DMS114 treated with DMSO at 0.1 percent for 48 hours (cell line): ENCODE data around the gene PRPSAP2.
"Not testable (repeated sequence)": the region's sequence is repeated elsewhere in the genome, so short reads cannot be mapped to it uniquely, and the experiment has no call there.

ENCODE experiments used
- DNase-seq: peaks from one replicate; lab custom pipeline; 2025; ENCODE audit not compliant: unreplicated experiment; lab: John Stamatoyannopoulos, UW

The PRPSAP2 gene, protein sequence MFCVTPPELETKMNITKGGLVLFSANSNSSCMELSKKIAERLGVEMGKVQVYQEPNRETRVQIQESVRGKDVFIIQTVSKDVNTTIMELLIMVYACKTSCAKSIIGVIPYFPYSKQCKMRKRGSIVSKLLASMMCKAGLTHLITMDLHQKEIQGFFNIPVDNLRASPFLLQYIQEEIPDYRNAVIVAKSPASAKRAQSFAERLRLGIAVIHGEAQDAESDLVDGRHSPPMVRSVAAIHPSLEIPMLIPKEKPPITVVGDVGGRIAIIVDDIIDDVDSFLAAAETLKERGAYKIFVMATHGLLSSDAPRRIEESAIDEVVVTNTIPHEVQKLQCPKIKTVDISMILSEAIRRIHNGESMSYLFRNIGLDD

GRCh38 chr17:18857864-18858566, at the start of gene PRPSAP2:
PRPSAP2 (plus strand) TSS chr17:18858131; CDS start chr17:18865834, 7,703 bp downstream.
- DNase-seq, result peak; percentile 50

DNA sequence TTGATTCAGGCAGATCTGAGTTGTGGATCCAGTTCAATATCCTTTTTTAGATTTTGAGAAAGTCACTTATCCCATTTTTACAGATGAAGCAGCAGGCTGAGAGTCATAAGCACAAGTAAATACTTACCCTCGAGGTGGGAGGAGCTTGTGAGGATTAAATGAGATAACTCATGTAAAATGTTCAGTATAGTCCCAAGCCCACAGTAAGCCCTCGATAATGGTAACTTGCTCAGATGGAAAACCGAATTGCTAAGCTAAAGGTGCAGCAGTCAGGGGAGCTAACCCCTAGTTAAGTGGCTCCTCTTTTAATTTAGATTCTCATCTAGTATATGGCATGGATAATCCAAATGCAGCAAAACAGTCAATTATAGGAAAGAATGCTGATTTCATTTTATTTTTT, 42.0 kb upstream of the PRPSAP2 start:
- DNase-seq, result not testable (repeated sequence)

- peak; percentile 1 for DNase-seq
Observed at GRCh38 chr17:18816489-18817371, 41.2 kb upstream of the PRPSAP2 start.

DNA sequence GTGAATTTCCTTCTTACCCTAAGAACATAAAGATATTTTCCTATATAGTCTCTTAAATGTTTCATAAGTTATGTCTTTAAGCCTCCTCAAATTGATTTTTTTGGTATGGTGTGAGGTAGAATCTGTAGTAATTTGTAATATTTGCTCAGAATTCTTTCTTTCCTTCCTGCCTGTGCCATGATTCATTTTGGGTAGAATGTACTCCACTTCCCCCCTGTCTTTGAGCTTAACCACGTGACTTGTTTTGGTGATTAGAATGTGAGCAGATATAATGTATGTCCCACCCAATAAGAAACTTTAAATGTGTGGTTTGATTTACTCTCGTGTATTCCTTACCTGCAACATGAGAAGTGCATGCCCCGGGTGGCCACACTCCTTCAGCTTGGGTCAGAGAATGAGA, 36.5 kb upstream of the PRPSAP2 start:
- DNase-seq, result not testable (repeated sequence)

DNA sequence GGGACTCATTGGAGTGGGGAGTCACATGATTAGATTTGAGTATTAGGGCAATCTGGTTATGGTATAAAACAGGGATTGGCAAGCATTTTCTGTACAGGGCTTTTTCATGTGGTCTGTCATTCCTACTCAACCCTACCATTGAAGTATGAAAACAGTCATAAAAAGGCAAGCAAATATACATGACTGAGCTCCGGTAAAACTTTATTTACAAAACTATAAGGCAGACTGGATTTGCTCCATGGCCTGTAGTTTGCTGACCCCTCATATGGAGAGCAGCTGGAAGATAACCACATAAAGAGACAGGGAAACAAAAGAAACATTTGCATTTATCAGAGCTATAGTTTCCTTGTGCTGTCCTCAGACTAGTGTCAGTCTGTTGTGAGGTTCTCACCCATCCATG, 30.3 kb upstream of the PRPSAP2 start:
- not testable (repeated sequence) for DNase-seq

DNA sequence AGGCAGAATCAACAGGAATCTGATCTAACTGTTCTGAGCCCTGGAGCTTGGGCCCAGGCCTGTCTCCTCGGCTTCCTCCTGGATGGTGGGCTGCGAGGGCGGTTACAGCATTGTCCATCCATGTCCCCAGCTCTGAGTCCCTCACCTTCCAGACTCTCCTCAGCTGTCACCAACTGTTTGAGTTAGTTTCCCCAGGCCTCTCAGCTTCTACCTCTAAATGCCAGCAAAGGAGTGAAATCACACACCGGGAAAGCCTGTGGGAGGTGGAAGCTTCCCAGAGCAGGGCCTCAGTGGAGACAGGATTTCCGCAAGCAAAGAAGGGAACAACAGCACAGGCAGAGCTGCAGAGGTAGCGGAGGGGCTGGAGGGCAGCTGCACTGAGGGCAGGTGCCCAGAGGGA, 9.4 kb upstream of the PRPSAP2 start:
- no peak for DNase-seq

- no peak for DNase-seq
Observed at GRCh38 chr17:18850679-18851078, 7.3 kb upstream of the PRPSAP2 start.

- no peak for DNase-seq
Observed at GRCh38 chr17:18851201-18851600, 6.7 kb upstream of the PRPSAP2 start.

DNA sequence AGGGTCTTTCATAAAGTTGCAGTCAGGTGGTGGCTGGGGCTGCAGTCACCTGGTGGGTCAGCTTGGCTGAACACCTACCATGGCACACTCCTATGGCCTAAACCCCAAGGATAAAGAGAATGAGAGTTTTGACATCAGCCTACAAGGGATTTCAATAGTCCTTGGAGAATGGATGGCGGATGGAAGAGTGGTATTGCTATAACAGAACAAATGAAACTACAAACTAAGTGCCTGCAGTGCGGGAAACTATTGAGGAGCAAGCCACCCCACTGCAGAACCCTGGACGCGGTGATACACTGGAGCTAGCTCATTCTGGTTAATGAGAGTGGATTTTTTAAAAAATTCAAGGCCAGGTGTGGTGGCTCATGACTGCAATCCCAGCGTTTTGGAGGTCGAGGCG, 3.0 kb upstream of the PRPSAP2 start:
- DNase-seq, result no peak

GRCh38 chr17:18855831-18856569, 1.9 kb upstream of the PRPSAP2 start:
- DNase-seq, result peak; percentile 55

DNA sequence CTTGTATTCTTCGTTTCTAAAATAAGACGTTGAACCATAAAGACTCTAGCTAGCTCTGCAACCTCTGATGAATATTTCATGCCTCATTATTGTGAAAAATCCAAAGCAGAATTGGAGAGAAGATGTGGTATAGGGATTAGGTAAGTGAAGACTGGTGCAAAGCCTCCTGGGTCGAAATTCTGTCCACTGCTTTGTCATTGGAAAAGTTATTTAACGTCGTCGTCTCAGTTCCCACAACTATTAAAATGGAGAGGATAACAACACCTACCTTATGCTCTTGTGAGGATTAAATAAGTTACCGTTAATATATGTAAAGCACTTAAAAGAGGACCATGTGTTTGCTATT, 1.4 kb upstream of the PRPSAP2 start:
- DNase-seq, result no peak

- no peak for DNase-seq
Observed at GRCh38 chr17:18858567-18859245, 775 bp downstream of the PRPSAP2 start.

DNA sequence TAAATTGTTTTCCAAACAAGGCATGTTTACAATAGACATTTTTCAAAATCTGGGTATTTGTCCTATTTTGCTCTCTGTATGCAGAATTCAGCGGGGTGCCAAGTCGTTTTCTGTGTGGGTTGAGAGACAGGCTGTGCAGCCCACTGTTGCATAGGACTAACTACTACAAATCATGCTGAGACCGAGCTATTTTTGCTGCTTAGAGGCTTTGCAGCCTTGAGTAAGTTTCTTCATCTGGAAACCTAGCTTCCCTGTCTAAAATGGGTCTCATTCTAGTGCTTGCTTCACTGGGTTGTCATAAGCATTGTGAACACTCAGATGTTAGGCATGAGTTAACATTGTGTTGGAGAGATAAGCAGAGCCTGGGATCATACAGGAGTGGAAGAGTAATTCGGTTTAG, 1.3 kb downstream of the PRPSAP2 start:
- DNase-seq, result no peak

DNA sequence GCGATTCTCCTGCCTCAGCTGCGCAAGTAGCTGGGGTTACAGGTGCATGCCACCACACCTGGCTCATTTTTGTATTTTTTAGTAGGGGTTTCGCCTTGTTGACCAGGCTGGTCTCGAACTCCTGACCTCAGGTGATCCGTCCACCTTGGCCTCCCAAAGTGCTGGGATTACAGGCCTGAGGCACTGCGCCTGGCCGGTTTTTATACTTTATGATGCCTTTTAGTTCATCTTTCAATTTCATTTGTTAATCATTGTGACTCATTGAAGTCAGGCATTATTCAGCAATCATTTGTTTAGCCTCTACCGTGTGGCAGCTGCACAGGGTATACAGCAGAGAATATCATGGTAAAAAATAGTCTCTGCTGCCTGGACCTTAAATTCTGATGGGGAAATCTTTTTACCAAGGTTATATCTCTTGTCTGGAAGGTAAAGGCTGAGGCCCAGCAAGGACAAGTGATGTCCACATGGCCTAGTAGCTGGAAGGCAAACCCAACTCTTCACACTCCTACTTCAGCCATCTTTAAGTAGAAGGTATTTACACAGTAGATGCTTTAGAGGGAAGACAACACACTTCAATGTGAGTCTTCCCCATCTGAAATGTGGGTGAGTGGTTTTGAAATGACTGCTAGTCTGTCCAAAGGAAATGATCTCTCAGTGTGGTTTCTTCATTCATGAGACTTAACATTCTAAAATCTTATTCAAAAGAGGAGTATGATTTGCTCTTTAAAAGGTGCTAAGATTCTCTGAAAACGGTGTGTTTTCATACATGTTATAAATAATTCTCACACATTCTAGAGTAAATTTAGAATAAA, 2.4 kb downstream of the PRPSAP2 start:
- no peak for DNase-seq

- DNase-seq, result no peak
Observed at GRCh38 chr17:18862011-18862410, 4.1 kb downstream of the PRPSAP2 start.

DNA sequence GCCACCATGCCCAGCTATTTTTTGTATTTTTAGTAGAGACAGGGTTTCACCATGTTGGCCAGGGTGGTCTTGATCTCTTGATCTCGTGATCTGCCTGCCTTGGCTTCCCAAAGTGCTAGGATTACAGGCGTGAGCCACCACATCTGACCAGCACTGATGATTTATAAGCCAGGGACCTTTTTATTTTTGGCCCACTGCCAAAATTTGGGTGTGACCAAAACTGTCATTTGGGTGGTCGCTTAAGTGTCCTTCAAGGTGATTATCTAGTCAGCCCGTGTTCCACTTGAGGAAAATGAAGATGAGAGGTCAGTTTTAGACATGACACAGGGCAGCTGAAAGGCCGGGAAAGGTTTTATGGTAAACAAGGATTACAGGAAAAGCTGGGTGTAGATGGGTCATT, 7.1 kb downstream of the PRPSAP2 start:
- DNase-seq, result not testable (repeated sequence)

- DNase-seq, result no peak
Observed at GRCh38 chr17:18866866-18867813, 9.2 kb downstream of the PRPSAP2 start.

GRCh38 chr17:18877104-18877645, 19.2 kb downstream of the PRPSAP2 start:
- no peak for DNase-seq
